GM21786 (cell line): ENCODE data around the gene ILDR2.

ENCODE experiments used
- ATAC-seq: cut with Tn5 transposase; IDR thresholded peaks from one replicate; pipeline ENCODE4 v1.9.1; 2021; ENCODE audit not compliant: unreplicated experiment

ILDR2 gene

GRCh38 chr1:166925810-166926478, 49.4 kb downstream of the ILDR2 start:
- ATAC-seq, result no peak

DNA sequence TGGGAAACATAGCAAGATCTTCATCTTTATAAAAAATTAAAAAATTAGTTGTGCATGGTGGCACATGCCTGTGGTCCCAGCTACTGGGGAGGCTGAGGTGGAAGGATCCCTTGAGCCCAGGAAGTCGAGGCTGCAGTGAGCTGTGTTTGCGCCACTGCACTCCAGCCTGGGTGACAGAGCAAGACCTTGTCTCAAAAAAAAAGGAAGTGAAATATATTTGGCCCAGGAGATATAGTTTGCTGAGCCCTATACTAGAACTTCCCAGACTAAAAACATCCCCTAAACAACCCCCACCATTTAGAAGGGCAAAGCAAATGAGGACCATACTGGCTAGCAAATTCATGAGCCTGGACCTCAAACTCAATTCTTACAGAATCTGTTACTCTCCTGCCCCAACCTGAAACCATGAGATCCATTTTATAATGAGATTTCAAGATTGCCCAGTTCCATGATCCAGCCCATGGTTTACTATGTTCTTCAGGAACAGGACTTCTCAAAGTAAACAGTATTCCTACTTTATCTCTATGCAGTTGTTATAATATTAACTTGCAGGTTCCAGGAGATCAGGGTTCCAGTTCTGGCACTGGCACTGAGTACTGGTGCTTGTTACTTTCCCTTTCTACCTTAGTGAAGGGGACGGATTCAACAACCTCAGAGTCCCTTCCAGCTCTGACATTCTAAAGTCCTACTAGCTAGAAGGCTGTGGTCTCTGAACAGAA, 50.4 kb downstream of the ILDR2 start:
- peak; percentile 90 for ATAC-seq

DNA sequence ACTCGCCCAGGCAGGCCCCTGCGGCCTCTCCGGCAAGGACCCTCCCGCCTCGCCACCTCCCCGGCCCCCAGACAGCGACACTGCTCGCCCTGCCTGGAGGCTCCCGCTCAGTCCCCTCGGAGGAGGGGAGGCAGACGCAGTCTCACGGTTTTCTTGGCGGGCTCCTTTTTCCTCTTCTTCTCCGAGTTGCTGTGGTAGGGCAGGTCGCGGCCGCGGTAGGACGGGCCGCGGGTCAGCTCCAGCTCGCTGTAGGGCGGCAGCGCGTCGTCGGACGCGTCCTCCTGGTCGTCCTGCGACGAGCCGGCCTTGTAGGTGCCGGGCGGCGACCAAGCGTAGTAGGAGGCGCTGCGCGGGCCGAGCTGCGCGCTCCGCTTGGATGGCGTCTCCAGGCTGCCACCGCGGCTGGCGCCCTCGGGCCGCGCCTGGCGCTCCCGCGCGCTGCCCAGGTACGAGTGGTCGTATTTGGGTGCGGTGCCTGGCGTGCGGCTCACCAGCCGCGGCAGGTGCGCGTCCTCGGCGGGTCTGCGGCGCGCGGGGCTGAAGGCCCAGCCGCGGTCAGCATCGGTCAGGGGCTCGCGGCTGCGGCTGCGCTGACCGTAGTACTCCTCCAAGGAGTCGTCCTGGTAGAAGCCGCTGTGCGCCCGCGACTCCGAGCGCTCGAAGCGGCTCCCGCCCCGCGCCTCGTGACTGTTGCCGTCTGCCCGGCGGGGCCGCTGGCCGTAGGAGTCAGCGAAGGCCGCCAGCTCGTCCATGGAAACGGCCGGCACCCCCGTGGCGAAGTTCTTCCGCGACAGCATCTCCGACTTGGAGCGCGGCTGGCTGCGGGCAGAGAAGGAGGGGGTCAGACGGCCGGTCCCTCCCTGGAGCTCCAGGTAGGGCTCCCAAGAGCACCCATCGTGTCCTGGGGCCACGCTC, 54.5 kb downstream of the ILDR2 start:
- no peak for ATAC-seq

GRCh38 chr1:166918956-166919316, 56.4 kb downstream of the ILDR2 start:
- ATAC-seq, result no peak

GRCh38 chr1:166918088-166918955, 57.0 kb downstream of the ILDR2 start:
- no peak for ATAC-seq

- ATAC-seq, result no peak
Measured at GRCh38 chr1:166915941-166916340, 59.4 kb downstream of the ILDR2 start.

DNA sequence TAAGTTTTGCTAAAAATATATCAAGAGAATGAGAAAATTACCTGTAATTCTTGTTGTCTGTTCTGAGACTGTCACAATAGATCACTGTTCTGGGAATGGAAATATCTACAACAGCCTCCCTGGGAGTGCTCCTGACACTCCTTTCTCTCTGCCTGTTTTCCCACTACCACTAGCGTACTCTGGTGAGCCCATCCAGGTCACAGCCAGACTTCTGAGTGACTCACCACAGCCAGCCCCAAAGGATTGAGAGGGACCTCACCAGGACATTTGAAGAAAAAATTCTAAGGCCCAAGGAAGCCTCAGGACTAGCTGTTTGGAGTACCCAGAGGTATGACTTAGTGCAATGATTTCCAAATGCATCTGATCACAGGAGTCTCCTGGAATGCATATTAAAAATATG, 60.3 kb downstream of the ILDR2 start:
- ATAC-seq, result no peak

DNA sequence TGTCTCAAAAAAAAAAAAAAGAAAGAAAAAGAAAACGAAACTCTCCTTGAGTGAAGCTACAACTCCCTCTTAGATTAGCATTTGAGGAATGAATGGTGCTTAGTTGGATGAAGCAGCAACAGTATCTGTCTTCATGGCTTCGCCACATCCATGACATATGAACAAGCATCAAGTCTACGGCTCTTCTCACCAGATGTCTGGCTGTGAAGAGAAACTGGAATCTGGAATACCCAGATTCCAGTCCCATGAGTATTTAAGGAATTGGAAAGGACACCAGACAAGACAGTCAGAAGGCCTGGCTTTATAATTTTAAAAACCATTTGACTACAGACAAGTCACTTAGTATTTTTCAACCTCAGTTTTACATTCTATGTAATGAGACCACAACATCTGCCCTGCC, 61.2 kb downstream of the ILDR2 start:
- no peak for ATAC-seq

- no peak for ATAC-seq
Measured at GRCh38 chr1:166911624-166912023, 63.7 kb downstream of the ILDR2 start.

DNA sequence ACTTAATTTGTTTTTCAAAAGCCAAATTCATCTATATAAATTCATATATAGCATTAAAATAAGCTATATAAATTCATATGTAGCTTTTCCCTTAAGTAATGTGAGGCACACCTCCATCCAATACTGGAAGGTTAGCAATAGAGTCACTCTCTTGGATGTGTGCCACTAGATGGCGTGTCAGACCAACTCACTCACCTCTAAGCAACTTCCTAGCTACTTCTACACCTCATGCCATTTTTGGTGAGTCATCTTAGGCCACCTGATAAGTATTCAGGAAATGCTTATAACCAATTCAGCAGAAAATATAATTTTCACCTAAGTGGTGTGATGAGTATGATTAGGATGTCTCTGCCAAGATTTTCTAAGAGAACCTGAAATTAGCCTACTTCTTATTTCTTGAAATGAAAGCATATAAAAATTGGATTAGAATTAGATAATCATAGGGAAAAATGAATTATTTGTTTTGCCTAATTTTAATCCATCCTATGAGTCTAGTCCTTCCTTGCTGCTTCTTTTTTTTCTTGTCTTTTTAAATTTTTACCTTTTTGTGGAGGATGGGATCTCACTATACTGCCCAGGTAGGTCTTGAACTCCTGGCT, 64.8 kb downstream of the ILDR2 start:
- peak; percentile 90 for ATAC-seq

GRCh38 chr1:166908942-166909341, 66.4 kb downstream of the ILDR2 start:
- no peak for ATAC-seq

- no peak for ATAC-seq
Measured at GRCh38 chr1:166907763-166908162, 67.6 kb downstream of the ILDR2 start.

GRCh38 chr1:166907051-166907450, 68.3 kb downstream of the ILDR2 start:
- ATAC-seq, result no peak

DNA sequence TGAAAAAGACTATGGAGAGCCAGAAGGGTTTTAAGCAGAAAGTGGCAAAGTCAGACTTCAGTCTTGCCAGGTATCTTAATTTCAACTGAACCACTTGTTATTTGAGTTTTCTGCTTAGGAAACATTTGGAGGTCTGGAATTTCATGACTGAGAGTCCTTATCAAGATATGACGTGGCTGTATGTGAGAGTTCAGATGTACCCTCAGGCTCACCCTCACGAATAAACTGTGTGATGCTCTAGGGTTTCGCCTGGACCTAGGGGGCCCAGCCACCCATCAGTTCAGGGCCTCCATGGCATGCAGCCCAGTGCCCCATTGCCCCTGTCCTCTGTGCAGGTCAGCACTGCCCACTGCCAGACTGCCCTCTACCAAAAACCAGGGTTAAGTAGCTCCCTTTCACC, 68.7 kb downstream of the ILDR2 start:
- no peak for ATAC-seq

DNA sequence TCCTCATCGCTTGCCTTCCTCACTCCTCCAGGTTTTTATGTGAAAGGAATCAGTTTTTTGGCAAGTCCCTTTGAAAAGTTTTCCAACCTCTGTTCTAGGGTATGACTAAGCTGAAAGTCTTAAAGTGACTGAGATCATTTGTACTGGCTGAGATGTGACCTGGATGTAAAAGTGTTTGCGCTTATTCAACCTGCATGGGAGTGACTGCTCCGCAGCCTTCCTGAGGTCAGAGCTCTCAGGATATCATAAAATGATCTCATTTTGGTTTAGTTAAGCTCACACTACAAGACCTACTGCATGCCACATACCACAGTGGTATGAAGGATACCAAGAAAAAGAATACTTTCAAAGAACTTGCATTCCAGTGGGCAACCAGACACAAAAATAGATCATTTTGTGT, 69.4 kb downstream of the ILDR2 start:
- no peak for ATAC-seq

DNA sequence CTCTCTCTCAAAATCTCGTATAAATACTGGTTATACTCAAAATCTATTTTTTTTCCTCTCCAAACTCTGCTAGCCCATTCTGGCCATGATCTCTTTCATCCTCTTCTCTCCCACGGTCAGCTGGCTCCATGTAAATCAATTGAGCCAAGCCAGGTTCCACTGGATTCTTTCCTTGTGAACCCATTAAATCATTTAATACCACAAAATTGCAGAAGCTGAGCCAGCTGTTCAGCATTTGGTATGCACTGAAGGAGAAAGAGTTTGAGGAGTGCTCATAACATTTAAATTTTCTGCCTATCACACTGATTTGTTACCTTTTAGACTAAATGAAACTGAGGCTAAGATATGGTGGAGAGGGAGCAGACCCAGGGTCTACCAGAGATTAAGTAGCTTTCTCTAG, 70.2 kb downstream of the ILDR2 start:
- no peak for ATAC-seq

- no peak for ATAC-seq
Measured at GRCh38 chr1:166903232-166903631, 72.1 kb downstream of the ILDR2 start.

GRCh38 chr1:166902279-166902678, 73.1 kb downstream of the ILDR2 start:
- no peak for ATAC-seq

GRCh38 chr1:166900987-166901386, 74.4 kb downstream of the ILDR2 start:
- no peak for ATAC-seq

DNA sequence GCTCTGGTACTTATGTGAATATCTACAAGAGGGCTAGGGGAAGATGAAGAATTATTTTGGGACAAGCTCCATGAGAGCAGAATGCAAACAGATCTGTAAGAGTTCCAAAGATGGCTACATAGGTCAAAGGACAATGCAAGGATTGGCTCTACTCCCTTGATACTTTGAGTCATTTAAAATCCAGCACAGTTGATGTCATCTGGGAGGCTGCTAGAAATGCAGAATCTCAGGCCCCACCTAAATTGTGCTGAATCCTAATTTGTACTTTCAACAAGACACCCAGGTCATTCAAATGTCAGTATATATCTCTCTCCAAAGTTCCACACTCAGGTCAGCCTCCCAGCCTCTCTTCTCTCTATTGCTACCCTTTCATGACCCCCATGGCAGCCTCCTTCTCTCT, 75.6 kb downstream of the ILDR2 start:
- no peak for ATAC-seq
